ENCODE measurements around the gene USP3. TPM values are rescaled to one million over a fixed set of nuclear protein-coding genes. Genes with fewer than 3 reads are reported as not detected.

Gene USP3
- total and polyA plus RNA-seq, 2 of the 4 experiments (the other 2 are of a cell fraction) = 17.3 to 52.3 TPM

DNA sequence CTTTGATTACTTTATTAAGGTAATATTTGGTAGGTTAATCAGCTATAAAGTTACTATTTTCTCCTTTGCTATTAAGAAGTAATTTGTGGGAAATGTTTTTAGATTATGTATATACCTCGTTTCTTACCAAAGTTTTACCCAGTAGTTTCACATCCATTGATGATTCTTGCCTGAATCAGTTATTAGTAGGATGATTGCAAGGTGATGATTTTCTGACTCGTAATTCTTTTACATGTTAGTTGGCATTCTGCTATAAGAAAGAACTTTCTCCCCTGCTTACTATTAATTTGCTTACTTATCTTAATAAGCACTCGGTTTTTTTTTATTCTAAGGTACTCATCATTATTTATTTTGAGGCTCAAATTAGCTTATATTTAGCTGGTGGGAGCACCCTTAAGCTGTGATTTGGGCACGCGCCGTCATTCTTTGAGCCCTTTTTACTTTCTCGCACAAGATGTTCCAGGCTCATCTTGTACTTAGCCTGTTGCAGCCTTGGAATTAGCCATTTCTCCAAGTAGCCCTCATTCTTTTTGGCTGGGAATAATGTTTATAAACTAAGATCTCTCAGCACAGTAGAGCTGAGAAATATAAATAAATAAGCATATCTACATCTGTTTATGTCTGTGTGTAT lies 15.3 kb downstream of the USP3 start:
- Histone ChIP-seq H3K79me1 (ENCODE audit: low read depth in 1 of 2, low read length in 2 of 2) (peaks cover 29 to 79% of the 10 kb centered on the region in 2 experiments), H3K4me1 (ENCODE audit: control insufficient read depth, insufficient read depth, low read length) (peaks cover 22% of the 10 kb centered on the region), H2AK9ac (replicated peaks; ENCODE audit: low read depth, low read length, poor library complexity) (no peak overlapping the region), H2AK5ac (ENCODE audit: low read depth, low read length) (no peak overlapping the region), H3K36me3 (ENCODE audit: control insufficient read depth, insufficient read depth, low read length) (no peaks in the 10 kb centered on the region), H4K5ac (ENCODE audit: low read depth, low read length) (no peak overlapping the region), H2BK15ac (ENCODE audit: low read depth, low read length) (no peak overlapping the region), H2AFZ (replicated peaks; ENCODE audit: low read length, poor library complexity) (no peak overlapping the region), H3K4me2 (ENCODE audit: low read depth, low read length) (no peak overlapping the region), H4K8ac (ENCODE audit: low read depth in 2 of 2, low read length in 2 of 2) (no peak overlapping the region), H2BK20ac (ENCODE audit: low read depth, low read length) (no peak overlapping the region), H2BK120ac (ENCODE audit: low read depth, low read length) (no peak overlapping the region), H3K9me1 (ENCODE audit: insufficient read depth, low read length) (peaks cover 19% of the 10 kb centered on the region), H3K27me3 (ENCODE audit: control insufficient read depth, insufficient read depth, low read length) (no peaks in the 10 kb centered on the region), H4K91ac (ENCODE audit: insufficient read depth, low read depth, low read length) (no peak overlapping the region), H3K14ac (replicated peaks; ENCODE audit: low read depth, low read length) (no peak overlapping the region), H3K9ac (ENCODE audit: low read depth, low read length) (no peak overlapping the region), H3K27ac (ENCODE audit: insufficient read depth, low read length) (no peak overlapping the region), H3K23ac (ENCODE audit: low read depth, low read length) (no peak overlapping the region), H3K9me3 (ENCODE audit: control insufficient read depth, insufficient read depth, low read length) (no peaks in the 10 kb centered on the region), H2BK5ac (ENCODE audit: low read depth, low read length, poor library complexity, severe bottlenecking) (no peak overlapping the region), H3K4me3 (ENCODE audit: insufficient read depth, low read depth, low read length) (no peak overlapping the region), H3K56ac (ENCODE audit: extremely low read depth, insufficient read depth, low read length) (no peak overlapping the region), H3K18ac (ENCODE audit: low read depth, low read length) (no peak overlapping the region), H3K4ac (ENCODE audit: low read depth, low read length) (no peak overlapping the region), H4K20me1 (ENCODE audit: insufficient read depth, low read length) (peaks cover 56% of the 10 kb centered on the region)
- TF ChIP-seq USF2 (IDR thresholded peaks at IDR 0.05; ENCODE audit: low read depth, low read length) = no peak
- no peak for TF ChIP-seq BHLHE40 (IDR thresholded peaks at IDR 0.05; ENCODE audit: low read depth, low read length)
- TF ChIP-seq RAD21 (IDR thresholded peaks at IDR 0.05; ENCODE audit: low read length) = no peak
- TF ChIP-seq, protein P1, sequence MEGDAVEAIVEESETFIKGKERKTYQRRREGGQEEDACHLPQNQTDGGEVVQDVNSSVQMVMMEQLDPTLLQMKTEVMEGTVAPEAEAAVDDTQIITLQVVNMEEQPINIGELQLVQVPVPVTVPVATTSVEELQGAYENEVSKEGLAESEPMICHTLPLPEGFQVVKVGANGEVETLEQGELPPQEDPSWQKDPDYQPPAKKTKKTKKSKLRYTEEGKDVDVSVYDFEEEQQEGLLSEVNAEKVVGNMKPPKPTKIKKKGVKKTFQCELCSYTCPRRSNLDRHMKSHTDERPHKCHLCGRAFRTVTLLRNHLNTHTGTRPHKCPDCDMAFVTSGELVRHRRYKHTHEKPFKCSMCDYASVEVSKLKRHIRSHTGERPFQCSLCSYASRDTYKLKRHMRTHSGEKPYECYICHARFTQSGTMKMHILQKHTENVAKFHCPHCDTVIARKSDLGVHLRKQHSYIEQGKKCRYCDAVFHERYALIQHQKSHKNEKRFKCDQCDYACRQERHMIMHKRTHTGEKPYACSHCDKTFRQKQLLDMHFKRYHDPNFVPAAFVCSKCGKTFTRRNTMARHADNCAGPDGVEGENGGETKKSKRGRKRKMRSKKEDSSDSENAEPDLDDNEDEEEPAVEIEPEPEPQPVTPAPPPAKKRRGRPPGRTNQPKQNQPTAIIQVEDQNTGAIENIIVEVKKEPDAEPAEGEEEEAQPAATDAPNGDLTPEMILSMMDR (conservative IDR thresholded peaks at IDR 0.05; ENCODE audit: low read depth, low read length) = no peak
- no peak for TF ChIP-seq CEBPB (IDR thresholded peaks at IDR 0.05; ENCODE audit: low read depth, low read length)
- no peak for TF ChIP-seq RFX5 (IDR thresholded peaks at IDR 0.05; ENCODE audit: low read depth, low read length)
- no peak for TF ChIP-seq MAFK (IDR thresholded peaks at IDR 0.05; ENCODE audit: low read depth, low read length)
- TF ChIP-seq POLR2A (IDR thresholded peaks at IDR 0.05; ENCODE audit: low read depth, low read length) = no peak
- TF ChIP-seq MXI1 (IDR thresholded peaks at IDR 0.05; ENCODE audit: borderline replicate concordance, low read depth, low read length) = no peak
- TF ChIP-seq ELK1 (IDR thresholded peaks at IDR 0.05; ENCODE audit: borderline replicate concordance, low read depth, low read length) = no peak
- TF ChIP-seq FOS (IDR thresholded peaks at IDR 0.05; ENCODE audit: low read depth, low read length) = no peak
- TF ChIP-seq NFE2L2 (IDR thresholded peaks at IDR 0.05; ENCODE audit: low read depth, low read length) = no peak
- no peak for TF ChIP-seq MAZ (IDR thresholded peaks at IDR 0.05; ENCODE audit: borderline replicate concordance, low read depth, low read length)
- no peak for TF ChIP-seq RCOR1 (IDR thresholded peaks at IDR 0.05; ENCODE audit: insufficient replicate concordance, low read length)
- TF ChIP-seq SMC3 (IDR thresholded peaks at IDR 0.05; ENCODE audit: low read depth, low read length) = no peak
- TF ChIP-seq CHD1 (IDR thresholded peaks at IDR 0.05; ENCODE audit: low read depth, low read length) = no peak
- dilution Hi-C loops (cut with HindIII; ENCODE audit: low sequenced_read_pairs, unreplicated experiment) (no loop called here), in situ Hi-C loops (cut with MboI; ENCODE audit: low sequenced_read_pairs) (no loop called here), intact Hi-C loops (cut with micrococcal nuclease) (no loop called here)
- DNase-seq (no peak), ATAC-seq (ENCODE audit: low read depth) (no peak)
- WGBS, 2 experiments (ENCODE audit: extremely low coverage in 2 of 2, insufficient read length in 1 of 2) = 93% methylated on average over 3 of the region's 7 CpGs; no CpG with 5 or more reads in 1 of the 2 experiments
- CTCF ChIA-PET = interaction anchor here (0.6 kb wide), 1 partner anchor 1024 kb away, joined by 3 read pairs; no protein-coding TSS in a partner anchor
- BruUV-seq (replicated peaks) = no TSS peak
- POLR2A ChIA-PET (ENCODE audit: unreplicated experiment) = interaction anchor here (0.6 kb wide), 1 partner anchor 630 kb away, joined by 7 read pairs; no protein-coding TSS in a partner anchor
